H1 (cell line): ENCODE results near the gene TSC22D4. TPM values are rescaled to one million over a fixed set of nuclear protein-coding genes. Genes with fewer than 3 reads are reported as not detected.

Experiments
- ASH2L ChIP-seq: fragments of 200-600, 300-600 bp; sonication (generic); IDR thresholded peaks from one replicate; pipeline ENCODE4 v1.7.1; 2017; ENCODE audit warnings: low read length
- ATF3 ChIP-seq: IDR thresholded peaks from 2 replicates; pipeline ENCODE4 v1.6.1; 2011; ENCODE audit warnings: low read depth, mild to moderate bottlenecking, low read length; ENCODE audit not compliant: insufficient read depth
- BCL11A ChIP-seq, 2 experiments: IDR thresholded peaks; one replicate each; pipeline ENCODE4 v1.6.1; 2011; ENCODE audit warnings: low read depth in 2 of 2, low read length in 2 of 2, mild to moderate bottlenecking in 2 of 2
- CTCF ChIP-seq, 3 experiments: IDR thresholded peaks; 1 replicate in 2 of 3; 2 replicates in 1 of 3; pipeline versions ENCODE4 v1.5.1 to v1.6.1; 2011; ENCODE audit warnings: low read length in 3 of 3, mild to moderate bottlenecking in 3 of 3, inconsistent platforms in 2 of 3, low read depth in 1 of 3, moderate library complexity in 1 of 3; ENCODE audit not compliant: insufficient read depth in 1 of 3; ENCODE audit errors: control extremely low read depth in 1 of 3
- E2F6 ChIP-seq: IDR thresholded peaks from 2 replicates; pipeline ENCODE4 v1.6.1; 2012; ENCODE audit warnings: inconsistent platforms
- GABPA ChIP-seq: IDR thresholded peaks from 2 replicates; pipeline ENCODE4 v1.6.1; 2011; ENCODE audit warnings: mild to moderate bottlenecking, low read length, moderate library complexity, borderline replicate concordance; ENCODE audit not compliant: insufficient read depth
- HDAC2 ChIP-seq, 2 experiments: fragments of 300-600 bp in 1 of 2; sonication (generic) in 1 of 2; IDR thresholded peaks; 2 replicates each; pipeline ENCODE4 v1.6.1; 2011 to 2012; ENCODE audit warnings: low read depth in 2 of 2, low read length in 2 of 2, mild to moderate bottlenecking in 2 of 2, moderate library complexity in 2 of 2, borderline replicate concordance in 1 of 2, inconsistent platforms in 1 of 2
- KDM5A ChIP-seq: fragments of 200-600 bp; IDR thresholded peaks from 2 replicates; pipeline ENCODE4 v1.7.1; 2012; ENCODE audit warnings: mild to moderate bottlenecking, low read length, inconsistent platforms, mixed read lengths
- MAX ChIP-seq: IDR thresholded peaks from 2 replicates; pipeline ENCODE4 v1.6.1; 2012; ENCODE audit warnings: inconsistent platforms
- SAP30 ChIP-seq: fragments of 300-600 bp; sonication (generic); IDR thresholded peaks from 2 replicates; pipeline ENCODE4 v1.7.1; 2012; ENCODE audit warnings: low read length, moderate library complexity, mild to moderate bottlenecking, inconsistent platforms; ENCODE audit not compliant: insufficient read depth, insufficient replicate concordance
- SIN3A ChIP-seq, 2 experiments: IDR thresholded peaks in 1 of 2; conservative IDR thresholded peaks in 1 of 2; 2 replicates each; pipeline ENCODE4 v1.6.1; 2011 to 2012; ENCODE audit warnings: low read length in 2 of 2, improper control_type of control experiment in 1 of 2, low read depth in 1 of 2, mild to moderate bottlenecking in 1 of 2
- SP2 ChIP-seq: IDR thresholded peaks from 2 replicates; pipeline ENCODE4 v1.6.1; 2012; ENCODE audit warnings: mild to moderate bottlenecking, low read length, inconsistent platforms
- TBP ChIP-seq: IDR thresholded peaks from 2 replicates; pipeline ENCODE4 v1.6.1; 2011; ENCODE audit warnings: low read depth, low read length, improper control_type of control experiment
- TCF12 ChIP-seq: IDR thresholded peaks from 2 replicates; pipeline ENCODE4 v1.6.1; 2011; ENCODE audit warnings: low read depth, mild to moderate bottlenecking, low read length
- TEAD4 ChIP-seq: IDR thresholded peaks from 2 replicates; pipeline ENCODE4 v1.6.1; 2012; ENCODE audit warnings: low read depth, low read length, inconsistent platforms, mixed read lengths
- ZNF274 ChIP-seq: IDR thresholded peaks from 2 replicates; pipeline ENCODE4 v1.7.0; 2012; ENCODE audit warnings: low read length, borderline replicate concordance; ENCODE audit errors: extremely low read depth
- polyA plus RNA-seq, 7 experiments: library from polyadenylated mRNA; depleted of rRNA in 3 of 7; stranded (reverse) in 5 of 7; unstranded in 2 of 7; fragments of >200 nt in 5 of 7; fragments of 200-250 nt in 2 of 7; gene quantifications; 1 replicate in 5 of 7; 2 replicates in 1 of 7; 4 replicates in 1 of 7; pipeline versions ENCODE4 v1.2.1 to v1.2.3, GENCODE V29; 2011 to 2013; ENCODE audit warnings: missing spikeins in 2 of 7, mixed read lengths in 2 of 7
- total RNA-seq: library from RNA; stranded (reverse); fragmentation: NEBNext Ultra II Directional; extraction: Animal tissue kit (Norgen Biotek cat#: 25700); gene quantifications from 2 replicates; pipeline ENCODE4 v1.2.1, GENCODE V29; 2021

The TSC22D4 gene
- total and polyA plus RNA-seq, 2 of the 8 experiments (the other 6 are each of a cell fraction or from before 2014, with no cell fraction given) = 13.2 to 20.3 TPM

GRCh38 chr7:100483090-100483721 is 4.2 kb upstream of the TSC22D4 start (continued):
- TF ChIP-seq ATF3 (no peak), TCF12 (0 out of 2 replicates have a peak, but pooled peaks have one; percentile 28), HDAC2 (IDR thresholded peaks at IDR 0.05; ENCODE audit: borderline replicate concordance in 1 of 2, low read depth in 2 of 2, low read length in 2 of 2) (peak in 1 of 2 experiments; percentile 80; a peak in 2 of 4 replicates), GABPA (0 out of 2 replicates have a peak, but pooled peaks have one; percentile 32), BCL11A (IDR thresholded peaks at IDR 0.05; ENCODE audit: low read depth in 2 of 2, low read length in 2 of 2) (no peak), SP2 (no peak), SAP30 (no peak), E2F6 (no peak), CTCF (IDR thresholded peaks at IDR 0.05; ENCODE audit: control extremely low read depth in 1 of 3, insufficient read depth in 1 of 3, low read depth in 1 of 3, low read length in 3 of 3) (peak in 2 of 3 experiments; percentile 77 to 97; a peak in 3 of 4 replicates), TBP (no peak), KDM5A (no peak), TEAD4 (no peak), MAX (no peak), SIN3A (conservative IDR thresholded peaks at IDR 0.05 in 1 of 2, IDR thresholded peaks at IDR 0.05 in 1 of 2; ENCODE audit: low read depth in 1 of 2, low read length in 2 of 2) (peak in 1 of 2 experiments; percentile 68; a peak in 1 of 4 replicates), ASH2L (no peak), ZNF274 (no peak)
